C4-2B (cell line): ENCODE measurements around the gene LRRC70.

Experiments used
- ZFX ChIP-seq: fragments of 450-650 bp; IDR thresholded peaks from 2 replicates; pipeline ENCODE4 v1.6.1; 2017
- TF ChIP-seq, protein P1 (sequence below): fragments of 450-650 bp; conservative IDR thresholded peaks from 2 replicates; pipeline ENCODE4 v1.5.1; 2017; ENCODE audit warnings: mild to moderate bottlenecking

GRCh38 chr5:62533597-62533996 lies 45.0 kb upstream of the LRRC70 start:
- TF ChIP-seq, protein P1, sequence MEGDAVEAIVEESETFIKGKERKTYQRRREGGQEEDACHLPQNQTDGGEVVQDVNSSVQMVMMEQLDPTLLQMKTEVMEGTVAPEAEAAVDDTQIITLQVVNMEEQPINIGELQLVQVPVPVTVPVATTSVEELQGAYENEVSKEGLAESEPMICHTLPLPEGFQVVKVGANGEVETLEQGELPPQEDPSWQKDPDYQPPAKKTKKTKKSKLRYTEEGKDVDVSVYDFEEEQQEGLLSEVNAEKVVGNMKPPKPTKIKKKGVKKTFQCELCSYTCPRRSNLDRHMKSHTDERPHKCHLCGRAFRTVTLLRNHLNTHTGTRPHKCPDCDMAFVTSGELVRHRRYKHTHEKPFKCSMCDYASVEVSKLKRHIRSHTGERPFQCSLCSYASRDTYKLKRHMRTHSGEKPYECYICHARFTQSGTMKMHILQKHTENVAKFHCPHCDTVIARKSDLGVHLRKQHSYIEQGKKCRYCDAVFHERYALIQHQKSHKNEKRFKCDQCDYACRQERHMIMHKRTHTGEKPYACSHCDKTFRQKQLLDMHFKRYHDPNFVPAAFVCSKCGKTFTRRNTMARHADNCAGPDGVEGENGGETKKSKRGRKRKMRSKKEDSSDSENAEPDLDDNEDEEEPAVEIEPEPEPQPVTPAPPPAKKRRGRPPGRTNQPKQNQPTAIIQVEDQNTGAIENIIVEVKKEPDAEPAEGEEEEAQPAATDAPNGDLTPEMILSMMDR: no peak
- TF ChIP-seq ZFX: no peak
